Stimulated activated CD8-positive, alpha-beta memory T cell treated with anti-CD3 and anti-CD28 coated beads, Interleukin-7, amount 100 ng/mL, for 1 hour (primary cell): ENCODE measurements around the gene PASD1.

Experiments
- DNase-seq, 2 donors: peaks; one replicate each; pipeline ENCODE4 v3.0.0-alpha.2; 2020; ENCODE audit warnings: low read depth in 2 of 2

PASD1 gene

DNA sequence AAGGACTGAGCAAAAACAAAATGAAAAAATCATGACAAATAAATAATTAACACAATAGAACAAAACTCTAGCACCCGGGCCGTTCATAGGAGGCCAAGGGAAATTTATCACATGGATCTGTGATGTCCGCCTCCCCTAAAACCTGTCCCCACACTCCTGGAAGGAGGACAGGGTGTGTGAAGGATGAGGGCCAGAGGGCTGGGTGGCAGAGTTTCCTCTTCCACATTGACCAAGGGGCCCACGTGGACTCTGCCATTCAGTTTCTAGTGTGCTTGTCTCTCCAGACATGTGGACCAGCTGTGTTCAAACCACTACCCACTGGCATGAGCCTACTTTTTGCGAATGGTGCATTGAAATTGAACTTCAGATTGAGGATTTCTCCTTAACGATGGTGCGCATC lies 138.1 kb downstream of the PASD1 start:
- no peak for DNase-seq

DNA sequence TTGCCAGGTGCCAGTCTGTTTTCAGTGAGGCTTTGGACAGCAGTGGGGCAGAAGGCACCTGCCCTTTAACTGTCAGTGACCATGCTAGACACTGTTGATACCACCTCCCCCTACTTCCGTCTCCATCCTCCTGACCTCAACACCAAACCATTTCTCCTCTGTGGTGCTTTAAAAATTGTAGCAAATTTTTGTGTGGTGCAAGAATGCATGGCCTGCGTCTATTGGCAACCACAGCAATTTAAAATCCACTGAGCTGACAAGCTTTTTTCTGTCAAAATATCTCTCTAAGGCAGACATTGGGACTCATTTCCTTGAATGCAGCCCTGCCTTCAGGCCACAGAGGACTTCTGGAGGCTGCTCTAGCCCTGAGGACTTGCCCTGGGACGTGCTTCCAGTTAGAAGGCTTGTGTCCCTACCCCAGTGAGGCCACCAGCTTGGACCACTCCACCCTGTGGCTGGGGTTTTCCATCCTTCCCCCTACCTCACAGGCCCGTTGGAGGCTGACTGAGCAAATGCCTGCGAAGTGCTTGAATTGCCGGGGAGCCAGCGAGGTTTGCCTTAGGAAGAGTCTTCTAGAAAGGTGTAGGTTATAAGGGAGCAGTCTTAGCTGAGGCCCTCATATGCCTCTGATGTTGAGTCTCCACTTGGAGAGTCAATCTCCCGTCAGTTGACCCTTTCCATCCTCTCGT lies 138.7 kb downstream of the PASD1 start:
- no peak for DNase-seq

DNA sequence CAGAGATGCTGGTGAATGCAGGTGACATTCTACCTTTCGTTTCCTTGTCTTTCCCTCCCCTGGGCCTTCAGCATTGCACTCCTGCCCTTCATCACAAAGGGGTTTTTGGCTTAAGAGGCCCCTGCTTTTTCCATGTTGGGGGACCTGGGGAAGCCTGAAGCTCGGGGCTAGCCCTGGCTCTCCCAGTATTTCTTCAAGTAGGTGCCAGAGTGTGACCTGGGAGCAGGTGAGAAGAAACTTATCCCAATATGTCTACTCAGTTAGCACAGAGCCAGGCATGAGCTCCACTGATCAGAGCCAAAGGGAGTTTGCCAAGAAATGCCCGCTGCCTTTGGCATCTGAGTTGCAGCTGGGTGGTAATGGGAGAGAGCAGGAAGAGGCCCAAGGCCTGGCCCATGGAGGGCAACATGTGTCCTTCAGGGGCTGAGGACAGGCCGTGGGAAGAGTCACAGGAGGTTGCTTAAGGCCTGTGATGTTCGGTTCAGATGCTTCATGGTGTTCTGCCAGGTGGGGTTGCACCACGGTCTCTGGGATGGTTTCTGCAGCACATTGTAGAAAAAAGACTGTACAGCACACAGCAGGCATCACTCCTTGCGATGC lies 139.4 kb downstream of the PASD1 start:
- DNase-seq, result no peak

DNA sequence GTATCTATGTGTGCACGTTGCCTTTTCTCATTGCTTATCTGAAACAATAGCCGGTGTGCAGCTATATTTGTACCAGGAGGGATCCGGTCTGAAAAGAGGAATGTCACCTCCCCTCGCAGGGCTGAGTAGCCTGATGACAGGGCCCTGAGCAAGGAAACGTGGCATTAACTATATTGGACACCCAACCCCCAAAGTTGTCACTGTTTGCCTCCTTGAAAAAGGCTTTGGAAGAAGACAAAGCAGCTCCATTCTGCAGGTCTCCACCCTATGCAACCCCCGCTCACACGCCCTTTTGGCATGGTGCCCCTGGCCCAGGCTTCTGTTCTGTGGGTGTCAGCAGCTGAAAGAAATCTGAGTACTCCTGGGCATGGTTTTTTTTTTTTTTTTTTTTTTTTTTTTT lies 140.0 kb downstream of the PASD1 start:
- DNase-seq, result no peak

DNA sequence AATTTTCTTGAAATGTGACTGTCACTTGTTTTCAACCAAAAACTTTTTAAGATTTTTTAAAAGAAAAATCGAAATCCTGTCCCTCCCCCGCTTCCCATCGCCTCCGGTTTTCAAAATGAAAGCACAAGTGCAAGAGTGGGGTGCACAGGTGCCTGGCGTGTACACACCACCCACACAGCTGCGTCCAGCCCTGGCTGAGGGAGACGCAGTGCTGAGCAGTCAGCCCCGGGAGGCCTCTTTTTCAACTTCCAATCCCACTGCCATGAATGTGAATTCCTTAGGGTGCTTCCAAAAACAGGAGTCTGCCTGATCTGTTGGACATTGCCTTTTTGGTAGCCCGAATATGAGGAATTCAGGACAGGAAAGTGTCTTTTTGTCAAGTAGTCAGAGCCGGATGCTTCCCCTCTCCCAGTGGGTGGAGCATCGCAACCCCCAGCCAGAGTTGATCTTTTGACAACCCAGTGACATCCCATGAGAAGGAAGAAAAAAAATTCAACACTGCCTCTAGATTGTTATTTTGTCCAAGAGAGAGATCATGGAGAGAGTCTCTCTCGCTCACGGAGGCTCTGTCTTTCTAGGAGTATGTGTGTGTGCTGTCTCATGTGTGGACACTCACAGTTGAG lies 140.7 kb downstream of the PASD1 start:
- no peak for DNase-seq

DNA sequence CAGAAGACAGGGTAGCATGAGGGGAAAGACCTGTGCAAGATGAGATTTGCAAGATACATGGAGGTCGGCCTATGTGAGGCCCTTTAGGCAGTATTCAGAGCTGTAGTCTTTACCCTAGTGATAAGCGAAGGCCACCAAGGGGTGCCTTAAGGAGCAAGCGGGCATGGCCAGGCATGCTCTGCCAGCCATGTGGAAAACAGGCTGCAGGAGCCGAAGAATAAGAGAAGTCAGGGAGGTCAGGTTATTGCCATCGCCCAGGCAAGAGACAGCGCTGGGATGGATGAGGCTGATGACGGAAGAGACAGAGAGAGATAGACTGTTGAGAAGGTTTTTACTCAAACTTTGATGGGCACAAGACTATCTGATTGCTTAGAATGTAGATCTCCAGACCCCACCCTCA lies 145.3 kb downstream of the PASD1 start:
- DNase-seq, result no peak

DNA sequence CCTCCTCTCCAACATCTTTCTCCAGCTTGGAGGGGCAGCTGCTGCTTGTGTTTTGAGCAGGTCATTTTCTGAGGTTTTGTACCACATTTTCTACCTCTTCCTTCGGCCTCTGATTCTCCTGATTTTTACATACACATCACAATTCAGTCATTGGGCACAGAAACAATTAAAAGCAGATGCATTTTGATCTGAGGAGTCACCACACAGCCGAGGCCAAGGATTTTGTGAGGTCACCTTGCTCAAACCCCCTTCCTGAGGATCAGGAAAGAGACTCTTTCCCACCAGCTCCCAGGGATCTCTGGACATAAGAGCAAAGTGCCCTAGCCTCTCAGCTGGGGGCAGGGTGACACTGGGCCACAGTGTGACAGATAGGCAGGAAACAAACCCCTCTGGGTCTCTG lies 147.0 kb downstream of the PASD1 start:
- no peak for DNase-seq

DNA sequence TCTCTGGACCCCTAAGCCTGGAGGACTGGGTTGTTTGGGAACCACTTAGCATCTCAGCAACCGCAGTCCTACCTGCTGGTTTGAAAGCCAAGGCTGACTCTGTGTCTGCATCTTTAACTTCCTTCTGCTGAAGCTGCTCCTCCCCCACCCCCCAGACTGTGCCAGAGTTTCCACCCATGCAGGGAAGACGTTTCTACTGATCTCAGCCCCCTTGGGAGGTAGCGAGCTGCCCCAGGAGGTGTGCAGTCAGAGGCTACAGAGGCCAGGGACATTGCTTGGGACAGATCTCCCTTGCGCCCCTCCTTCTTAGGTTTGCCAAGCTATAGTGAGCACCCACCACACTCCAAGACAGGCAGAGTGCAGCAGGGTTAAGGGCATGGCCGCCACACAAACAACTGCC lies 147.7 kb downstream of the PASD1 start:
- no peak for DNase-seq

DNA sequence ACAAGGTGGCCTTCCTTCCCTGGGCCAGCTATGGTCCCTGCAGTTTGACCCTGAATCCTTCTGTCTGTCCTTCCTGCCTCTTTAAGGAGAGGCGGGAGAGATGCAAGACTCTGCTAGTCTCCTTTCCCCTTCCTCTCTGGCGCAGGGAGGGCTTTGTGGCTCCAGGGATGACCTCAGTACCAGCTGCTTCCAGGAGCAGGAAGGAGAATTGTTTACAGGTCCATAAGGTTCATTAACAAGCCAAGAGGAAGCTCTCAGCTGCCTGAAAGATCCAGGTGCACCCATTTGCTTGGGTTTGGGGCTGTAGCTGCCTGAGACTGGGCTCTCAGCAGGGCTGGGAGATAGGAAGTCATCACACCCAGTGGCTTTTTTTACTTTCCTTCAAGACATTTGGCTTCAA lies 148.3 kb downstream of the PASD1 start:
- DNase-seq, result no peak

DNA sequence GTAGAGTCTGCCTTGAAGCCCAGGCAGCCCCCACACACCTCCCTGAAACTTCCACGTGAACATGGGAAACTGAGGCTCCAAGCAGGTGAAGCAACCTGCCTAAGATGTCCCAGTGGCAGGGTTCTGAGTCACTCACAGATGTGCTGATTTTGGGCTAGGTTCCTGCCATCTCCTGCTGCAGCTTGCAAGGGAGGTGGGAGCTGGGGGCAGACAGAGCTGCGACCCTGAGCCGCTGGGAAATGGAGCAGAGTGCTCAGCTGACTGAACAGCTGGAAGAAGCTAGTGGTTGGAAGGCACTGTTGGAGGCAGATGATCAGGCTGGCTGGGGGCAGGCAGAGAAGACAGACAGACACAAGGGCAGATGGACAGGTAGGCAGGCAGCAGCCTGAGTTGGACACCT lies 148.8 kb downstream of the PASD1 start:
- DNase-seq, result no peak

DNA sequence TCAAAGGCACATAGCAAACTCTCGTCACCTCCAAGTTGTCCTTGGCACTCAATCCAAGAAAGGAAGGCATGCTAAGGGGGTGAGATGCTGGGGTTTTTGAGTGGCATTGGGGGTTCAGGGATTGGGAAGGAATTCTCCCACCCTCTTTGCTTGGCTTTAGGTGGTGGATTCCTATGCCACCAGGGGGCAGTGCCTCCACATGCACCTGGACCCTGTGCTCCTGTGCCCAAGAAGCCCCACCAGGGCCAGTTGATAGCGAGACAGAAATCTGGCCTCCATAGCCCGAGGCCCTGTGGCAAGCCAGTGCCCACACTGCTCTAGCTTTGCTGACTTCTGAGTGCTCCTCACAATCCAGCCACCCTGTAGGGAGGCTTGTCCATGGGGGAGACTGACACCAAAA lies 150.4 kb downstream of the PASD1 start:
- no peak for DNase-seq

DNA sequence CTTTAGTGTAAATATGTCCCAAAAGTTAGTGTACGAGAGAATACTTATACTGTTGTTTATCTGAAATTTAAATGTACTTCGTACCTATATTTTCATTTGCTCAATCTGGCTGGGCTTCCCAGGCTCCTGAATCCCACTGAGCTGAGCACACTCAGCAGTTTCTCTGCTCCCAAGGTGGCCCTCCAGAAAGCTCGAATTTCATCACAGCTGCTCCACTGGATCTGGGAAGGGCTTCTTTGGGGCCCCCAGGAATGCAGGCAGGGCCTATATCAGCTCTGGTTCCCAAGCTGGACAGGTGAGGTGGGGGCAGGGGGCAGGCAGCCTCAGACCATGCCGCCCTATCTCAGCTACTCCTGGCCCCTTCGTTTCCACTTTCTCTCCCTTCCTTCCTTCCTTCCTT lies 150.9 kb downstream of the PASD1 start:
- DNase-seq, result no peak

DNA sequence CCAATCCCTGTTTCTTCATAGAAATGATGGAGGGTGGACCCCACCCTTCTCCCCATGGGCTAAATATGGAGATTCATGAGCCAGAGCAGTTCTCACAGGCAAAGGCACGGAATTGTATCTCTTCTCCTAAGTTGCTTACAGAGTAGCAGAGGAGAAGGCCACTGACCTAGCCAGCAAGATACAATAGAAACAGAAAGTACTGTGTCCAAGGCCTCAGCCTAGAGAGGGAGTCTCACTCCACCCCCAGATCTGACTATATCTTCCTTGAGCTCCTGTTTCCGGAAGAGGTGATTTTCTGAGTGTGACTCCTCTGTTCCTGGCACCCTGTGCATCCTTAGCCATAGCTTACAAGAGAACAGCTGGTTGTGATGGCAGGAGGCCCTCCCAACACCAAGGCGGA lies 152.3 kb downstream of the PASD1 start, which contains the start of gene FATE1:
Gene FATE1 (plus strand): TSS at position 284 of the 400 bp plus-strand sequence. CDS start 85 bp downstream, at position 369.
- no peak for DNase-seq

DNA sequence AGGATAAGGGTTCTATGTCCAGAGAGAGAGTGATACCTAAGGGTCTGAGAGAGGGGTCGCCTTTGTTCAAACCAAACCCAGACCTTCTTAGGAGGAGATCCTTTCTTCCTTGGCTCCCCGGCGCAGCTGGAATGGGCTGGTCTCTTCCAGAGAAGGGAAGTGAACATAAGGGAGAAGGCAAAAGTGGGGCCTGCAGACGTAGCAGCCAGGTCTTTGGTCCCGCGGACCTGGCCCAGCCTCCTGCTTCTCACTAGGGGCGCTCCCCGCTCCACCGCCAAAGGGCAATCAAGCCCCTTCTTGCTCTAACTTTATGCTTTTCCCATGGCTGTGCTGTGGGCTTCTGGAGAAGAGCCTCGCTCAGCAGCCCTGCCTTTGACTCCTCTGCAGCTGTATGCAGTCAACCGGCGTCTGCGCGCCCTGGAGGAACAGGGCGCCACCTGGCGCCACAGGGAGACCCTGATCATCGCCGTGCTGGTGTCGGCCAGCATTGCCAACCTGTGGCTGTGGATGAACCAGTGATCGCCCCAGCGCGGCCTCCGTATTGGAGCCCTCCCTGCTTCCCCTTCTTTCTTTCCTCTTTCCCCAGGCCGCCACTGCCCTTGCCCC lies 158.9 kb downstream of the PASD1 start:
- DNase-seq, result no peak

DNA sequence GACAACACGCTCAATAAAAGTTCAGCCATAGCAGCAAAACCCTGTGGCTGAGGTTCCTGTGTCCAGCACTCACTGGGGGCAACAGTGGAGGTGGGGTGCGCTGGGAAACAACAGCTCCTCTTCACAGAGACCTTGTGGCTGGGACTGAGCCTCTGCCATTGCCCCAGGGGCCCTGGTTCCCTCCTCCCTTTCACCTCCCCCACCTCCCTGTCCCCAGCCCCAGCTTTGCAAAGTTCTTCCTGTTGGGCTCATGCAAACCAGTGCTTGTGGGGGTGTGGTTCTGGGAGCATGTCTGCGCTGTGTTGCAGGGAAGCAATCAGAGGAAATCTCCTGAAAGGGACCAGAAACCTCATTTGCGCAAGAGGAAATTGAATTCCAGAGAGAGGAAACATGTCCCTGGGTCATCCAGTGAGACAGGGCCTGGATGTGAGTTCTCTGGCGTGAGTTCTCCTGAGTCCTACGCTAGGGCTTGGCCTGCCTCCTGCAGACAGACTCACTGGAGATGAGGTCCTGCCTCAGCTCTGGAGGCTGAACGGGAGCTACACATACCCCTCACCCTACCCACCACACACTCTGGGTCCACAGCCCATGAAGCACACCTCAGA lies 159.8 kb downstream of the PASD1 start:
- no peak for DNase-seq

DNA sequence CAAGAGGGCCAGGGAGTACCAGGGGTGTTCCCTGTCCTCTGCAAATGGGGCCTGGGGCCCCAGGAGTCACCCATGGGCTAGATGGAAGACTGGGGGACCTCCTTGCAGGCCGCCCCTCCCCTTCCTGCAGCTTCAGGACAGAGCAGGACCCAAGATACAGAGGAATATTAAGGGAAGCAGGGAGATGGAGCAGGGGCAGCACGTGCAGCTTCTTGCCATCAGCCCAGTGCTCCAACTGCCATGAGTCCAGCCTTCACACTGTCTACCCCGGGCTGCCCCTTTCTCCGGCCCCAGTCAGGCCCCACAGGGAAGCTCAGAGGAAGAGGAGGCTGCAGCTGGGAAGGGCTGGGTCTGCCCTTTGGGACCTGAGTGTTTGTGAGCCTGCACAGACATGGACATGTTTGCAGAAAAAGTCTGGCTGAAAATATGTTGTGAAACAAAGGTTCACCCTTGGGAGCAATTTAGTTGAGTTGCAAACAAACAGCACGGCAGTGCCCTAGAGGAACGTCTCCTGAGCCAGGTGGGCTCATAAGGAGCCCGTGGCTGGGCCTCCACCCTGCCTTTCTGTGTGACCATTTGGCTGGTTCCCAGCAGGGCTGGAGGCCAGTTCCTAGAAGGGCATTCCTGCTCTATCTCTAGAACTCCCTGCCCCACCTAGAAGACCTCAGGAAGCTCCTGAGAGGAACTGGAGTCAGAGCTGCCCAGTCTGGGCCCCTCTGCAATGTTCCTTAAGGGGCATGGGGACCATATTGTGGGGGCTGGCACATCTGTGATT lies 161.3 kb downstream of the PASD1 start:
- DNase-seq, result no peak

DNA sequence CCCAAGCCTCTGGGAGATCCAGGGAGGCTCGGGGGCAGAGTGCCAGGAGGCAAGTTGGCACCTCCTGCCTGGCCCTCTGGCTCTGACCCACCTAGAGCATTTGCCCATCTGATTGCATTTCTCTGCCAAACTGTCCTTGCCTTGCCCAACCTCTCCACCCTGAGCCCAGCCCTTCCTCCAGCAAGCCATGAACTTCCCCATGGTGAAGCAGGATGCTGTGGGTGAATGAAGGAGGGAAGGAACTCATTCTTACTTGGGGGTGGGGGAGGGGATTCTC lies 161.8 kb downstream of the PASD1 start:
- no peak for DNase-seq
